GOT3 (cell line): ENCODE data around the gene COCH.

Experiments
- DNase-seq: peaks from one replicate; lab custom pipeline; 2025; ENCODE audit warnings: mixed read lengths; lab: John Stamatoyannopoulos, UW

Gene COCH

GRCh38 chr14:30874120-30874998, at the start of gene COCH:
Gene COCH, plus strand, starts transcription at chr14:30874559. Its CDS starts 380 bp downstream, at chr14:30874939.
- DNase-seq, result no peak

DNA sequence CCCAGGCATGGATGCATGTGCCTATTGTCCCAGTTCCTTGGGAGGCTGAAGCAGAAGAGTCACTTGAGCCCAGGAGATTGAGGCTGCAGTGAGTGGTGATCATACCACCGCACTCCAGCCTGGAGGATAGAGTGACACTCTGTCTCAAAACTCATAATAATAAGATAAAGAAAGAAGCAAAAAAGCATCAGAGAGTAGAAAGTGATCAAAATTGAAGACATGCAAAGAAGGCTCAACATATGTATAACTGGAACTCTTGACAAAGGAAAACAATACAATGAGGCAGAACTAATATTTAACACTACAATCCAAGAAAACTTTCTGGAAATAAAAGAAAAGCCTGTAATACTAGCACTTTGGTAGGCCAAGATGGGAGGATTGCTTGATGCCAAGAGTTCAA, 48.3 kb upstream of the COCH start:
- no peak for DNase-seq

DNA sequence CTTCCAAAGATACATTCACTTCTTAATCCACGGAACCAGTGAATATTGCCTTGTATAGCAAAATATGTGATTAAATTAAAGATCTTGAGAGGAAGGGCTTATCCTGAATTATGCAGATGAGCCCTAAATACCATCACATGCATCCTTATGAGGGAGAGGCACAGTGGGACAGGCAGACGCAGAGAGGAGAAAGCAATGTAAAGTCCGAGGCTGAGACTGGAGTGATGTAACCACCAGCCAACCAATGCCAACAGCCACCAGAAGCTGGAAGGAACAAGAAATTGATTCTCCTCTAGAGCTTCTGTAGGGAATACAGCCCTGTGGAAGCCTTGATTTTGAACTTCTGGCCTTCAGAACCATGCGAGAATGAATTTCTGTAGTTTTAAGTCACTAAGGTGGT, 44.5 kb upstream of the COCH start:
- DNase-seq, result no peak

- no peak for DNase-seq
Observed at GRCh38 chr14:30834353-30834752, 40.0 kb upstream of the COCH start.

DNA sequence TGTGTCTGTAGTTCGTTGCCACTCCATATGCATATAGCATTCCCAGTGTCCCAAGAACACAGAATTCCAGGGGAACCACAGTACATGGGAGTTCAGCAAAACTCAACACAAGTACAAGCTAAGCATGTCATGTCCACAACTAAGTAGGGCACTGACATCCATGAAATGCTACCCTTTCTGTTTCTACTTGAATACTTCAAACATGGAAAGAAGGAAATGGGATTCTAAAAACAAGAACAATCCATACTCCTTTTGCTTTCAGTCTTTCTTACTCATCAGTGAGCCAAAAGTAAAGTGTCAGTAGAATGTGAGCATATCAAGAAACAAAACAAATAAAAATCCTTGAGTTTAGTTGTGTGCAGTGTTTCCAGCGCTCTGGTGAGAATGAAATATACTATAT, 36.0 kb upstream of the COCH start:
- no peak for DNase-seq

DNA sequence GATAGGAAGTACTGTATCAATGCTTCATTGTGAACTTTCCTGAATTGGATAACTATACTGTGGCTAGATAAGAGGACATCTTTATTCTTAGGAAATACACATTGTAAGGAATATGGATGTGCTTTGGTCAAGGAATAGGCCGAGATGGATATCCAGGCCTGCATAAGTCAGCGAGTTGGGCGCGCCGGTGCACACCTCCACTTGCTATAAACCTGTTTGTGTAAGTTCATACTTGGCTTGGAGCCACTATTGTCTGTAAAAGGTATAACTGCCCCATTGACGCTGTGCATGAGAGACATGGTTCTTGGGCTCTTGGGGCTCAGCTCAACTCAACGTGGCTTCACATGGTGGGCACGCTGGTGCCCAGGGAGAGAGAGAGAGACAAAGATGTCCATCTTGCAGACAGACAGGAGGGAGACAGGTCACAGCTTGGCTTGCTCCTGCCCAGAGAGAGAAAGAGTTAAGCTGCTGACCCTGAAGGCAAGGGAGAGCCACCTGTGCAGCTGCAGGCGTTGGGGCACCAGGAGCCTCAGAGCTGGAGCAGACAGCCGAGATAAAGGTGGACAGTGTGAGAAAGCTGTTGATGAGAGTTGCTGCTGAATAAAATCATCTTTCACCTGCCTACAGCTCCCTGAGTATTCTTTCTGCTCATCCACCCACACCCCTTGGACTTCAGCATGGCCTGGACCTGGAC, 34.1 kb upstream of the COCH start:
- DNase-seq, result no peak

- DNase-seq, result no peak
Observed at GRCh38 chr14:30842431-30842830, 31.9 kb upstream of the COCH start.

GRCh38 chr14:30848449-30849240, 25.7 kb upstream of the COCH start:
- DNase-seq, result no peak

- DNase-seq, result no peak
Observed at GRCh38 chr14:30849354-30849753, 25.0 kb upstream of the COCH start.

GRCh38 chr14:30849983-30850382, 24.4 kb upstream of the COCH start:
- DNase-seq, result no peak

GRCh38 chr14:30853946-30854345, 20.4 kb upstream of the COCH start:
- DNase-seq, result no peak

- DNase-seq, result no peak
Observed at GRCh38 chr14:30854492-30854891, 19.9 kb upstream of the COCH start.

DNA sequence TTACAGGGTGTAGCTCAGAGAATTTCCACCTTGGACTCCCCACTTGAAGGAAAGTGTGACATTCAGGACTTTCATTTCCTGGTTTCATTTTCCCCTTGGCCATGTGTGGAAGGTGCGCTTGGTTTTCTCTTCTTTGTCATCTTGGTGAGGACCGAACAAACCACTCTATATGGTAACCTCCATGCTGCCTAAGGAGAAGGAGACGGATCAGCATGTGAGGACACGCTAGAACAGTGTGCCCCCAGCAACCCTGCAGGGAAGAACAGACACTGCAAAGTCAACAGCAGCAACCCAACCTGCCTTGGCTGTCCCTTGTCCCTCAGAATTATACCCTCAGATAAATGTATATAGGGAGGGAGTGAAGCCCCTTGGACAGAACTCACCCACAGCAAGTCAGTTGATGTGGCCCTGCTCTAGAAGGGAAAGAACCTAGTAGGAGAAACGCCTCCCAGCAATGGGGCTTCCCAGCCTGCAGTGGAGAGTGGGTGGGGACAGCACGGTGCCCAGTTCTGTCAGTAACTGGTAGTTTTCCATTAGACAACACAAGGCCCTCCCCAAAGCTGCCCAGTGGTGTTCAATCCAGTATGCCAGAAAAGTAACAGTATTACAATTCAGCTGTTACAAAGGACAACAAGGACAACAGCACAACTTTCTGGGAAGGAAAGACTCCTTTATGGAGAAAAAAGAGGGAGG, 18.9 kb upstream of the COCH start:
- DNase-seq, result no peak

GRCh38 chr14:30861200-30861599, 13.2 kb upstream of the COCH start:
- DNase-seq, result no peak

DNA sequence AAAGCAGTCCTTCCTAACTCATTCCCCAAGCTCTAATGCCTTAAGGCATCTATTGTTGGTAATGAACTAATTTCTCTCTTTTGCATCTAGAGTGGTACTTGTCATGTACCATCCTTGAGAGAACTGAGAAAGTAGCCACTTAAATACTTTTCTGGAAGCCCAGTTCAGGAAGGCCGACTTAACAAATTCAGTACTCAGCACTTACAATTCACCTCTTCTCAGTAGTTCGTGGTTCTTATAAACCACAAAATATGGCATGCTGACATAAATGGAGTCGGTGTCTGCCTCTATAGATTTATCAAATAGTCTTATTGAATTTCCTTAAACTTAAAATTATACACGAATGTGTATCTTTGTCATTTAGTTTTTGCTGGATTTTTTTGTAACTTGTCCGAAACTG, 9.4 kb upstream of the COCH start:
- no peak for DNase-seq

DNA sequence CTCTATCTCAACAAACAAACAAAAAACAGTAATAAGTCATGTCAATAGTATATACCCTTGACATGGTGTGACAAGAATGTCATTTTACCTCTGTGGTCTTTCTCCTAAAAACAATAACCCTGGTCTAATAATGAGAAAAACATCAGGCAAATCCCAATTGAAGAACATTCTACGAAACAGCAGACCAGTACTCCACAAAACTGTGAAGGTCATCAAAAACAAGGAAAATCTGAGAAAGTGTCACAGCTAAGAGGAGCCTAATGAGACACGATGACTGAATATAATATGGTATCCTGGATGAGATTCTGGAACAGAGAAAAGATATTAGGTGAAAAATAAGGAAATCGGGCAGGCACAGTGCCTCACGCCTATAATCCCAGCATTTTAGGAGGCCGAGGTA, 5.6 kb upstream of the COCH start:
- no peak for DNase-seq

DNA sequence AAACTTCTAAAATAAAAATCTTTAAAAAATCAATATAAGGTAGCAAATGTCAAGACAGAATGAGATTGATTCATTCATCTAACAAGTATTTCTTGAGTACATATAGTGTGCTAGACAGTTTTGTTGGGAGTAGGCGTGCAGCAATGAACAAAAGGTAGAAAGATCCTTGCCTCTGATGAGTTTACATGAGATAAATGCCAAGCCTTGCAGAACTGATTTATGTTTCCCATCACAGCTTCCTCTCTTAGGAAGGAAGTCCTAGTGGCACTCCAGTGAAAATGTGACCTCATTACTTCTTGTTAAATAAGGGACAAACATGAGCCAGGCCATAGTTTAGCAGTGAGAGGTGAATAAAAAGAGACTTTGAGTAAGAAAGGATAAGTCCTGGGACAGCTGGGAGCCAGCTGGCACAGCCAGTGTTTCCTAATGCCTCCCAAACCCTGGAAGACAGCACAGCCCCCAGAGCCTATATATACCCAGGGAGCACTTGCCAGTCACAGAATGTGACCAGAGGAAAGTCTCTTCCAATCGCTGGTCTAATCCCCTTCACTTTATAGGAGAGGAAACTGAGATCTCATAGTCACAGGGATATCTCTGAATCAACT, 4.7 kb upstream of the COCH start:
- no peak for DNase-seq

GRCh38 chr14:30872602-30873001, 1.8 kb upstream of the COCH start:
- DNase-seq, result no peak

- no peak for DNase-seq
Observed at GRCh38 chr14:30873308-30874119, 845 bp upstream of the COCH start.

GRCh38 chr14:30874999-30875787, 834 bp downstream of the COCH start:
- DNase-seq, result no peak
